Measurements from ENCODE around the gene KANSL1. TPM values are rescaled to one million over a fixed set of nuclear protein-coding genes. Genes with fewer than 3 reads are reported as not detected.

Gene KANSL1
- total RNA-seq, 4 donors from 2014 or later, result 57.7 to 91.2 (median 75.1) TPM

DNA sequence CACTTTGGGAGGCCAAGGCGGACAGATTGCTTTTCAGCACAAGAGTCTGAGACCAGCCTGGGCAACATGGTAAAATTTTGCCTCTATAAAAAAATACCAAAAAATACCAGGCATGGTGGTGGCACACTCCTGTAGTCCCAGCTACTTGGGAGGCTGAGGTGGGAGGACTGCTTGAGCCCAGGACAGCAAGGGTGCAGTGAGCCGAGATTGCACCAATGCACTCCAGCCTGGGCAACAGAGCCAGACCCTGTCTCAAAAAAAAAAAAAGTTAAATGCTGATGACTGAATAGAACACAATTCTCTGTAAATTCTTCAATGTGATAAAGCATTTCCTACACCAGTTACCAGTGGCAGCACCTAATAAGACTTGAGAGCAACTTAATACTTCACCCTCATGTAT is 65.7 kb downstream of the KANSL1 start:
- H3K4me1 ChIP-seq, result peaks cover 26 to 97% (median 41%) of the 10 kb centered on the region in 3 donors
- H3K27ac ChIP-seq, result no peak overlapping the region
- no peaks in the 10 kb centered on the region for H3K36me3 ChIP-seq
- 100% methylated on average over 1 to 2 of the region's 2 CpGs for WGBS, 2 donors (ENCODE audit: low coverage in 1 of 2)
- H3K27me3 ChIP-seq, result no peaks in the 10 kb centered on the region
- TF ChIP-seq EP300 (IDR thresholded peaks at IDR 0.05) (no peak), POLR2A (IDR thresholded peaks at IDR 0.05) (no peak), POLR2AphosphoS5 (IDR thresholded peaks at IDR 0.05) (no peak)
- TF ChIP-seq, protein P1, sequence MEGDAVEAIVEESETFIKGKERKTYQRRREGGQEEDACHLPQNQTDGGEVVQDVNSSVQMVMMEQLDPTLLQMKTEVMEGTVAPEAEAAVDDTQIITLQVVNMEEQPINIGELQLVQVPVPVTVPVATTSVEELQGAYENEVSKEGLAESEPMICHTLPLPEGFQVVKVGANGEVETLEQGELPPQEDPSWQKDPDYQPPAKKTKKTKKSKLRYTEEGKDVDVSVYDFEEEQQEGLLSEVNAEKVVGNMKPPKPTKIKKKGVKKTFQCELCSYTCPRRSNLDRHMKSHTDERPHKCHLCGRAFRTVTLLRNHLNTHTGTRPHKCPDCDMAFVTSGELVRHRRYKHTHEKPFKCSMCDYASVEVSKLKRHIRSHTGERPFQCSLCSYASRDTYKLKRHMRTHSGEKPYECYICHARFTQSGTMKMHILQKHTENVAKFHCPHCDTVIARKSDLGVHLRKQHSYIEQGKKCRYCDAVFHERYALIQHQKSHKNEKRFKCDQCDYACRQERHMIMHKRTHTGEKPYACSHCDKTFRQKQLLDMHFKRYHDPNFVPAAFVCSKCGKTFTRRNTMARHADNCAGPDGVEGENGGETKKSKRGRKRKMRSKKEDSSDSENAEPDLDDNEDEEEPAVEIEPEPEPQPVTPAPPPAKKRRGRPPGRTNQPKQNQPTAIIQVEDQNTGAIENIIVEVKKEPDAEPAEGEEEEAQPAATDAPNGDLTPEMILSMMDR (IDR thresholded peaks at IDR 0.05), result no peak
- no peak overlapping the region for H3K4me3 ChIP-seq
- H3K9me3 ChIP-seq, result no peaks in the 10 kb centered on the region
- ATAC-seq, result no peak

DNA sequence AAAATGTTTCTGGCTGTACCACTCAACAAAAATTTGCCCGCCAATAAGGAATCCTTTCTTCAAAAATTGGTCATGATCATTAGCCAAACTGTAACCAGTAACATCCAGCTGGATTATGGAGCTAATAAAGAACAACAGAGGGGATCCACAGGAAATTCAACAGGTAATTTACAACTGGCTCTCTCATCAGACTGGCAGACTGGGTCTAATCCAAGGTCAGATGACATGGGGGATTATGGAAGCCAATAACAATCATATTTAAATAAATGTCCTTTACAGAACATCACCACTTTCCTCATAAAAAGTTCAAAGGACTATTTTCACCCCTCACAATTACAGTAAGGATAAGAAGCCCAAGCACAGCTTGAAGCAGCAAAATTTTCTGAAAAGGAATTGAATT is 66.4 kb downstream of the KANSL1 start:
- Histone ChIP-seq H3K4me1 (peaks cover 29 to 98% (median 43%) of the 10 kb centered on the region in 3 donors), H3K4me3 (no peak overlapping the region), H3K27ac (no peak overlapping the region), H3K9me3 (no peaks in the 10 kb centered on the region), H3K36me3 (no peaks in the 10 kb centered on the region), H3K27me3 (no peaks in the 10 kb centered on the region)
- ATAC-seq, result no peak
- WGBS, 2 donors (ENCODE audit: low coverage in 1 of 2), result 100% methylated on average over 1 of the region's 1 CpG
- no peak for TF ChIP-seq POLR2AphosphoS5 (IDR thresholded peaks at IDR 0.05)
- TF ChIP-seq POLR2A (IDR thresholded peaks at IDR 0.05), result no peak
- no peak for TF ChIP-seq EP300 (IDR thresholded peaks at IDR 0.05)
- TF ChIP-seq, protein P1 (IDR thresholded peaks at IDR 0.05), result no peak

DNA sequence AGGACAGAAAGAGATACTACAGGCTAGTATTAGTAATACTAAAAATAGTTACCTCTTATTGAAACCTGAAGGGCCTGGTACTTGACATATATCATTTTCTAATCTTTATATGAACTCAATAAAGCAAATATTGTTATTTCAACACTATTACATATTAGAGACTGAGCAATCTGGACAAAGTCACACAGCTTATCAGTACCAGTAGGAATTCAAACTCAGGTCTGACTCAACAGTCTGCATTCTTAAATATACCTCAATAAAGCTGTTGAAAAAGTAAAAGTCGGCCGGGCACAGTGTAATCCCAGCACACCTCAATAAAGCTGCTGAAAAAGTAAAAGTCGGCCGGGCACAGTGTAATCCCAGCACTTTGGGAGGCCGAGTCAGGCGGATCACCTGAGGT is 67.4 kb downstream of the KANSL1 start:
- no peaks in the 10 kb centered on the region for H3K9me3 ChIP-seq
- H3K4me1 ChIP-seq, result peaks cover 35 to 98% (median 44%) of the 10 kb centered on the region in 3 donors
- H3K4me3 ChIP-seq, result no peak overlapping the region
- H3K27ac ChIP-seq, result no peak overlapping the region
- WGBS, 2 donors (ENCODE audit: low coverage in 1 of 2), result 80 to 81% methylated on average over 1 to 6 of the region's 6 CpGs
- TF ChIP-seq EP300 (IDR thresholded peaks at IDR 0.05) (no peak), POLR2A (IDR thresholded peaks at IDR 0.05) (no peak), POLR2AphosphoS5 (IDR thresholded peaks at IDR 0.05) (no peak)
- TF ChIP-seq, protein P1 (IDR thresholded peaks at IDR 0.05), result no peak
- no peaks in the 10 kb centered on the region for H3K36me3 ChIP-seq
- no peak for ATAC-seq
- H3K27me3 ChIP-seq, result no peaks in the 10 kb centered on the region

DNA sequence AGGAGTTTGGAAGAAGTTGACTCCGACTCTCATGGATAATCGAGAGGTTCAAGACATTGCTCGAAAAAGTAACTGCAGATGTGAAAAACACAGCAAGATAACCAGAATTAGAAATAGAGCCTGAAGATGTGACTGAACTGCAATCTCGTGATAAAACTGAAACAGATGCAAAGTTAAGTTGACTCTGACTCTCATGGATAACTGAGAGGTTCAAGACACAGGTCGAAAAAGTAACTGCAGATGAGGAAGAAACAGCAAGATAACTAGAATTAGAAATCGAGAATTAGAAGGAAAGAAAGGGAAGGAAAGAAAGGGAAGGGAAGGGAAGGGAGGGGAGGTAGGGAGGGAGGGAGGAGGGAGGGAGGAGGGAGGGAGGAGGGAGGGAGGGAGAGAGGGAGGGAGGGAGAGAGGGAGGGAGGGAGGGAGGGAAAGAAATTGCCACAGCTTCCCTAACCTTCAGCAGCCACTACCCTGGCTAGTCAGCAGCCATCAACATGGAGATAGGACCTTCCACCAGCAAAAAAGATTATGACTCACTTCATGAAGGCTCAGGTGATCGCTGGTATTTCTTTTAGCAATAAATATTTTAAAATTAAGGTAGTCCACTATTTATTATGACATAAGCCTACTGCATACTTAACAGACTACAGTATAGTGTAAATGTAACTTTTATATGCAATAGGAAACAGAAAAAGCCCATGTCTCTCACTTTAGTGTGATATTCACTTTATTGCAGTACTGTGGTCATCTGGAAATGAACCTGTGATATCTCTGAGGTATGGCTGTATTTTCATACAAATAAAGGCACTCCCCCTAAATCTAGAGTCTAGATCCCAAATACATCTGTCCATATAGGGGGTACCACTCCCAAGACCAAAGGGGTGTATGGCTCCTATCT is 68.3 kb downstream of the KANSL1 start:
- Histone ChIP-seq H3K9me3 (no peaks in the 10 kb centered on the region), H3K4me3 (no peak overlapping the region), H3K27me3 (no peaks in the 10 kb centered on the region), H3K4me1 (peaks cover 37 to 98% (median 38%) of the 10 kb centered on the region in 3 donors), H3K36me3 (no peaks in the 10 kb centered on the region), H3K27ac (no peak overlapping the region)
- no peak for TF ChIP-seq EP300 (IDR thresholded peaks at IDR 0.05)
- TF ChIP-seq POLR2A (IDR thresholded peaks at IDR 0.05), result no peak
- no peak for TF ChIP-seq POLR2AphosphoS5 (IDR thresholded peaks at IDR 0.05)
- TF ChIP-seq, protein P1 (IDR thresholded peaks at IDR 0.05), result no peak
- ATAC-seq, result no peak
- 77 to 87% methylated on average over 6 to 7 of the region's 7 CpGs for WGBS, 2 donors (ENCODE audit: low coverage in 1 of 2)

DNA sequence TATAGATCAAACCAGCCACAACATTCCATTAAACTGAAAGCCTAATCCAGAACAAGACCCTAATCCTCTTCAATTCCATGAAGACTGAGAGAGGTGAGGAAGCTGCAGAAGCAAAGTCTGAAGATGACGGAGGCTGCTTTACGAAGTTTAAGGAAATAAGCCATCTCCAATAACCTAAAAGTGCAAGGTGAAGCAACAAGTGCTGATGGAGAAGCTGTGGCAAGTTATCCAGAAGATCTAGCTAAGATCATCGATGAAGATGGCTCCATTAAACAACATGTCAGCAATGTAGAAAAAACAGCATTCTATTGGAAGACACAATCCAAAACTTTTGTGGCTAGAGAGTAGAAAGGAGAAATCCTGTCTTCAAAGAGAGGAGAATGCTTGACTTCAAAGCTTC is 69.6 kb downstream of the KANSL1 start:
- Histone ChIP-seq H3K9me3 (no peaks in the 10 kb centered on the region), H3K36me3 (no peaks in the 10 kb centered on the region), H3K4me3 (no peak overlapping the region), H3K27me3 (no peaks in the 10 kb centered on the region), H3K4me1 (peaks cover 27 to 98% (median 33%) of the 10 kb centered on the region in 3 donors), H3K27ac (no peak overlapping the region)
- WGBS, 2 donors (ENCODE audit: low coverage in 1 of 2), result 92 to 97% methylated on average over 2 to 3 of the region's 3 CpGs
- ATAC-seq, result no peak
- TF ChIP-seq, protein P1 (IDR thresholded peaks at IDR 0.05), result no peak

Data from gastroesophageal sphincter (tissue), 4 donors.